ENCODE results near the gene GGPS1.
"Not testable (repeated sequence)": the region's sequence is repeated elsewhere in the genome, so short reads cannot be mapped to it uniquely, and the experiment has no call there.

GGPS1 gene

GRCh38 chr1:235342471-235342870 is 14.1 kb downstream of the GGPS1 start:
- DNase-seq, result no peak

DNA sequence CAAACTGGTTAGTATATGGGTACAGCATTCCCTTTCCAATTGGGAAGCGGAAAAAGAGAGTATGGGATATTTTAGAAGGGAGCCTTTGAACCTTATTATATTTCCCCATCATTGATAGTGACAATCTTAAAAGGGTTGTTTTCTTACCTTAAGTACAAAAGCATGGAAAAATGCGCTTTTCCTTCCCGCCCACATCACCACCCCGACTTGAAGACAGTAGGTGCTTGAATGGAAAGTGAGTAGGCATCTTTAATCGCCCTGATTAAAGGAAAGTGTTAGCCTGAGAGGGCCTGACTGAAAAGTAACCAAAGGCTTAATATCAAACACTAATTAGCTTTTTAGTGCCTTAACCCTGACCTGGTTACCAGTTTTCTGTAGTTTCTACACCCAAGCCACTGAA is 15.4 kb downstream of the GGPS1 start:
- no peak for DNase-seq

- DNase-seq, result no peak
These were observed 23.1 kb downstream of the GGPS1 start for GRCh38 chr1:235351441-235351840.

DNA sequence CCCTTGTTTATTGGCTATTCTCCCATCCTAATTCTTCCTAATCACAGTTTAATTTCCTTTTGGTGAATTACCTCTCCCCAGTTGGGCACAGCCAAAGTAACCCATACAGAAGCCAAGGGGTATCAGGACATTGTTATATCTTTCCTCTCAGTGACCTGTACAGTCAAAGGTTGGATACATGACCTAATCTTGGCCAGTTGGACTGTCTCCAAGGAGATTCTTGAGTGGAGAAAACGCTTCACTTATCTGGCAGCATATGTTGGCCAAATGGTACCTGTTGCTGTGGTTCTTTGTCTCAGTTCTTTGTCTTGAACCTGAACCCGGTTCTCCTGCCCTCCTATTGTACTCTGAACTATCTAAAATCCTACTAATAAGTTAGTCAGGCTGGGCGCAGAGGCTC is 23.5 kb downstream of the GGPS1 start:
- no peak for DNase-seq

GRCh38 chr1:235357485-235358373 is 29.4 kb downstream of the GGPS1 start:
- DNase-seq, result no peak

DNA sequence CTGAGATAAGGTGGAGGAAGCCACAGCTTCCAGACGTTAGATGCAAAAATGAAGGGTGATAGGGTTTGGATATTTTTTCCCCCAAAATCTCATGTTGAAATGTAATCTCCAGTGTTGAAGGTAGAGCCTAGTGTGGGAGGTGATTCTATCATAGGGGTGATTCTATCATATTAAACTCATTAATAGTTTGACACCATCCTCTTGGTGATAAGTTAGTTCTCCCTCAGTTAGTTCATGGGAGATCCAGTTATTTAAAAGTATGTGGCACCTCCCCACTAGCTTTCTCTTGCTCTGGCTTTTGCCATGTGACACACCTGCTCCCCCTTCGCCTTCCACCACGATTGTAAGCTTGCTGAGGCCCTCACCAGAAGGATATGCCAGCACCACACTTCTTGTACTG is 30.5 kb downstream of the GGPS1 start:
- DNase-seq, result no peak

GRCh38 chr1:235364189-235364588 is 35.8 kb downstream of the GGPS1 start:
- not testable (repeated sequence) for DNase-seq

DNA sequence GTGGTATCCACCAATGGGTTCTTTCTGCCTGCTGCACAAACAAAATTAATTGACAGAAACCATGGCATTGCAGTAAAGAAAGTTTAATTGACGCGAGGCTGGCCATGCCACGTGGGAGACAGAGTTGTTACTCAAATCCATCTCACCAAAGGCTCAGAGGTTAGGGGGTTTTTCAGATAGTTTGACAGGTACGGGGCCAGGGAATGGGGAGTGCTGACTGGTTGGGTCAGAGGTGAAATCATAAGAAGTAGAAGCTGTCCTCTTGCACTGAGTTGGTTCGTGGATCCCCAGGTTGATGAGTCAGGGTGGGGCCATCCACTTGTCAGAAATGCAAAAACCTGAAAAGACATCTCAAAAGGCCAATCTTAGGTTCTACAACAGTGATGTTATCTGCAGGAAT is 37.9 kb downstream of the GGPS1 start:
- no peak for DNase-seq

DNA sequence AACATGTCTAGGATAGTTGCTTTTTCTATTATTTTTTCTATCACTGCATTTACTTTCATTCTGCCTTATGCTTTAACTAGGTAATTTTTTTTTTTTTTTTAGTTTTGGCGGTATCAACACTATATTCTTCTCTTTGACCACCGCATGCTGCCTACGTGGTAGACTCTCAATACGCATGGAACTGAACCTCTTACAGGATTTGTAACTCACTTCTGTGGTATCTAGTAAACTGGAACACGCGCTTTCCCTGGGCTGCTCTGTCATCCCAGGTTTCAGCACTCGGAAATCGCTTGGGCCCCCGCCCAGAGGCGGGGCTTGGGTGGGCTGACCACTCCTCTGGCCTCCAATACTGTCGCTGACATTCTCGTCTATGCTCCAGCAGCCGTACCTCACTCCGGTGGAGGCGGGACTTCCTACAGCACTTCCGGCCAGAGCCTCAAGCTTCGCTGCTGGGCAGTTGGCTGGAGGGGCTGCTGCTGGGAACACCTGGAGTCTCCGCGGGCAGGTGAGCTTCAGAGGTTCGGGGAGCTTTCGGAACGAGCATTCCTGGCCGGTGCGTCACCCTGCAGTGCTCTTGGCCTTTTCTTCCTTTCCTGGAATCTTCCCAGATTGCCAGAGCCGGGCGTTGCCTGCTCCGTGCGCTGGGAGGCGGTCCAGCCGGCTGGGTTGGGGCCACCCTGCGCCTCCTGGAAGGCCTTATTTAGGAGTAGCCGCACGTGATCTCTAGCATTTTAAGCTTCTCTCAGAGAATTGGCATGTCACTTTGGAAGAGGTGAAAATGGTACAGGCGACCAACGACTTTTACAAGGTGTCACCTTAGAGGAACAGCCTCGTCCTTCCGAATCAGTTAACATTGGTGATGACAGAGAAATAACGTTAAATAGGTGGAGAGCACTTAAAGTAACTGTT is 38.9 kb downstream of the GGPS1 start, which contains the start of gene TBCE:
TBCE (plus strand) TSS at position 428 of the 909 bp plus-strand sequence. CDS start 12,623 bp downstream, outside the sequence.
- peak; percentile 97 for DNase-seq

DNA sequence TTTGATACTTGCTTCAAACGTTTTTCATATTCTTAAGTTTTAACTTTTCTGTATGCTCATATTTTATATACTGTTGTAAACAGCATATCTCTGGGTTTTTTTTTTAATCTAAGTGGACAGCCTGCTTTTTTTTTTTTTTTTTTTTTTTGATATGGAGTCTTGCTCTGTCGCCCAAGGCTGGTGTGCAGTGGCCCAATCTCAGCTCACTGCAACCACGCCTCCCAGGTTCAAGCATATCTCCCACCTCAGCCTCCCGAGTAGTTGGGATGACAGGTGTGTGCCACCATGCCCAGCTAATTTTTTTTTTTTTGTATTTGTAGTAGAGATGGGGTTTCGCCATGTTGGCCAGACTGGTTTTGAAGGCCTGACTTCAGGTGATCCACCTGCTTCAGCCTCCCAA is 40.1 kb downstream of the GGPS1 start:
- no peak for DNase-seq

DNA sequence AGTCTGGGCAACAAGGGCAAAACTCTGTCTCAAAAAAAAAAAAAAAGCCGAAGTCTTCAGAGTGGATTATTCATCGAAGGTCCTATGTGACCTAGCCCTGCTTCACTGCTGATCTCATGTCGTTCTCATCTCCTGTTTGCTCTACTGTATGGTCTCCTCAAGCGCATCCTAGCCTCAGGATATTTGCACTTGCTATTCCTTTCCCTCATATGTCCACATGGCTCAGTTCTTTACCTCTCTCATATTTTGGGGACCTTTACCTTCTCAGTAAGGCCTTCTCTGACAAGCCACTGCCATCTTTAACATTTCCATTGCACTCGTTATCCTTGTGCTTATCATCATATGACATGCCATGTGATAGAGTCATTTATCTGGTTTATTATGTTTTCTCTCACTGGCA is 41.4 kb downstream of the GGPS1 start:
- DNase-seq, result no peak

GRCh38 chr1:235375919-235376605 is 47.7 kb downstream of the GGPS1 start:
- no peak for DNase-seq

DNA sequence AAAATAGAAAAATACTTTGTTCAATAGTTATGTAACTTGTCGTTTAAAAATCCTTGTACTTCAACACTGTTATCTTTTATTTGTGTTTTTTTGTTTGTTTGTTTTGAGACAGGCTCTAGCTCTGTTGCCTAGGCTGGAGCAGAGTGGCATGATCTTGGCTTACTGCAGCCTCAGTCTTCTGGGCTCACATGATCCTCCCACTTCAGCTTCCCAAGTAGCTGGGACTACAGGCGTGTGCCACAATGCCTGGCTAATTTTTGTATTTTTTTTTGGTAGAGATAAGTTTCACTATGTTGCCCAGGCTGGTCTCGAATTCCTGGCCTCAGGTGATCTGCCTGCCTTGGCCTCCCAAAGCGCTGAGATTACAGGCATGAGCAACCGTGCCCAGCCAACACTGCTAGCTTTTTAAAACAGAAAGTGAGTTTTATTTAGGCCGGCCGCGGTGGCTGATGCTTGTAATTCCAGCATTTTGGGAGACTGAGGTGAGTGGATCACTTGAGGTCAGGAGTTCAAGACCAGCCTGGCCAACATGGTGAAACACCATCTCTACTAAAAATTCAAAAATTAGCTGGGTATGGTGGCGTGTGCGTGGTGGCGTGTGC is 49.9 kb downstream of the GGPS1 start:
- DNase-seq, result not testable (repeated sequence)

- not testable (repeated sequence) for DNase-seq
These were observed 53.8 kb downstream of the GGPS1 start for GRCh38 chr1:235381955-235382739.

DNA sequence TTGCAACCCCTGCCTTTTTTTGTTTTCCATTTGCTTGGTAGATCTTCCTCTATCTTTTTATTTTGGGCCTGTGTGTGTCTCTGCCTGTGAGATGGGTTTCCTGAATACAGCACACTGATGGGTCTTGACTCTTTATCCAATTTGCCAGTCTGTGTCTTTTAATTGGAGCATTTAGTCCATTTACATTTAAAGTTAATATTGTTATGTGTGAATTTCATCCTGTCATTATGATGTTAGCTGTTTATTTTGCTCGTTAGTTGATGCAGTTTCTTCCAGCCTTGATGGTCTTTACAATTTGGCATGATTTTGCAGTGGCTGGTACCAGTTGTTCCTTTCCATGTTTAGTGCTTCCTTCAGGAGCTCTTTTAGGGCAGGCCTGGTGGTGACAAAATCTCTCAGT is 57.3 kb downstream of the GGPS1 start:
- not testable (repeated sequence) for DNase-seq

DNA sequence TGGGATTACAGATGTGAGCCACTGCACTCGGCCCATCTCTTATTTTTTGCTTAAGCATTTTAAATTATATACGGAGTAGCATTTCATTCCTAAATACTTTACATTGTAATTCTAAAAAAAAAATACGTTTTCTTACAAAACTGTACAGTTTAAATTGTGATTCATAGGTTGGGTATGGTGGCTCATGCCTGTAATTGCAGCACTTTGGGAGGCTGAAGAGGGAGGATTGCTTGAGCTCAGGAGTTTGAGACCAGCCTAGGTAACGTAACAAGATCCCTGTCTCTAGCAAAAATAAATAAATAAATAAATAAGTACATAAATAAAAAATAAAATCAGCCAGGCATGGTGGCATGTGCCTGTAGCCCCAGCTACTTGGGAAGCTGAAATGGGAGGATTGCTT is 63.5 kb downstream of the GGPS1 start:
- peak; percentile 24 for DNase-seq

Data from fibroblast of upper back skin (primary cell).